ENCODE data around the gene PSTK.

Gene PSTK

DNA sequence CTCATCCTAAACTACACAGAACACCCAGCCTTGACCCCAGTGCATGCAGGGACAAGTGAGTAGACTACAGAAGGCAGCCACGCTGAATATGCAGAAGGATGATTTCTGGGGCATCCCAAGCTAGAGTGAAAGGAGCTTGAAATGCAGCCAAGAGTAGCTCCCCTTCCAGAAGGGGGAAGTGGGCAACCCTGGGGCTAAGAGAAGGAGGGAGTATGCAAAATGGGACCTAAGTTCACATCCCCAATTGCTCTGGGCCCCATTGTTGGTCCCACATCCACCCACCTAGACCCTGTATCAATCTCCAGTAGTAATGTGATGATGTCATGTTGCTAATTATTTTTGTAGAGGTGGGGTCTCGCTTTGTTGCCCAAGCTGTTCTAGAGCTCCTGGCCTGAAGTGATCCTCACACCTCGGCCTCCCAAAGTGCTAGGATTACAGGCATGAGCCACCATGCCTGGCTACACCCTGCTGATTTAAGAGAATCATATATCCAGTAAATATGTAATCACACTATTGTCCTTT, 5.6 kb upstream of the PSTK start:
- TF ChIP-seq, protein P1, sequence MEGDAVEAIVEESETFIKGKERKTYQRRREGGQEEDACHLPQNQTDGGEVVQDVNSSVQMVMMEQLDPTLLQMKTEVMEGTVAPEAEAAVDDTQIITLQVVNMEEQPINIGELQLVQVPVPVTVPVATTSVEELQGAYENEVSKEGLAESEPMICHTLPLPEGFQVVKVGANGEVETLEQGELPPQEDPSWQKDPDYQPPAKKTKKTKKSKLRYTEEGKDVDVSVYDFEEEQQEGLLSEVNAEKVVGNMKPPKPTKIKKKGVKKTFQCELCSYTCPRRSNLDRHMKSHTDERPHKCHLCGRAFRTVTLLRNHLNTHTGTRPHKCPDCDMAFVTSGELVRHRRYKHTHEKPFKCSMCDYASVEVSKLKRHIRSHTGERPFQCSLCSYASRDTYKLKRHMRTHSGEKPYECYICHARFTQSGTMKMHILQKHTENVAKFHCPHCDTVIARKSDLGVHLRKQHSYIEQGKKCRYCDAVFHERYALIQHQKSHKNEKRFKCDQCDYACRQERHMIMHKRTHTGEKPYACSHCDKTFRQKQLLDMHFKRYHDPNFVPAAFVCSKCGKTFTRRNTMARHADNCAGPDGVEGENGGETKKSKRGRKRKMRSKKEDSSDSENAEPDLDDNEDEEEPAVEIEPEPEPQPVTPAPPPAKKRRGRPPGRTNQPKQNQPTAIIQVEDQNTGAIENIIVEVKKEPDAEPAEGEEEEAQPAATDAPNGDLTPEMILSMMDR (IDR thresholded peaks at IDR 0.05; ENCODE audit: low read depth, low read length), result no peak
- no peak overlapping the region for H3K4me3 ChIP-seq (ENCODE audit: low read depth, low read length)

DNA sequence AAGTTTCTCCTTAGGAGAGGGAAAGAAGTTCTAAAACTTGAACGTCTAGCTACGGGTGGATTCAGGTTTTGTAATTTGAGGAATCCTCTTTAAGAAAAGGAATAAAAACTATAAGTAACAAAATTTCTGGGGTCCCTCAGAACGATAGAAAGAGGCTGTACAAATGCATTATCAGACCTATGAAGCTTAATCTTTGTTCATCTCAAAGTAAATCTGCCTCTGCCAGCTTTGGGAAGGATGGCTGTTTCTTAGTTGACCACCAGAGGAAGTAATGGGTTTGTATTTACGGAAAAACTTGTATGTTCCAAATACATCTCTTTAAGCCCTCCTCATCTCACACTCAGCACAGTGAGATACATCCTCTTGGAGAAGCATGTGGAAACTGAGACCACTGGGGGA, 864 bp downstream of the PSTK start:
- TF ChIP-seq, protein P1 (IDR thresholded peaks at IDR 0.05; ENCODE audit: low read depth, low read length), result no peak
- H3K4me3 ChIP-seq (ENCODE audit: low read depth, low read length), result peak overlapping the region; percentile 73

DNA sequence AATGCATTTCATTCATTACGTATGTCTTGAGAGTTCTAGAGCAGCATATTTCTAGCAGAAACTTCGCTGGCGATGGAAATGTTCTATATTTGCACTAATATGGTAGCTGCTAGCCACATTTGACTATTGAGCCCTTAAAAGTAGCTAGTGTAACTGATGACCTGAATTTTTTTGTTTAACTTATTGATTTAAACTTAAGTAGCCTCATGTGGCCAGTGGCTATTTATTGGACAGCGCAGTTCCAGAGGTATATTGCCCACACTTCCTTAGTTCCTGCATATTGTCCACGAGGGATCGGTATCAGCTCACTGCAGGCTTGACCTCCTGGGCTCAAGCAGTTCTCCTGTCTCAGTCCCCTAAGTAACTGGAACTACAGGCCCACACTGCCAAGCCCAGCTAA, 3.7 kb downstream of the PSTK start:
- TF ChIP-seq, protein P1 (IDR thresholded peaks at IDR 0.05; ENCODE audit: low read depth, low read length), result no peak
- H3K4me3 ChIP-seq (ENCODE audit: low read depth, low read length), result no peak overlapping the region

DNA sequence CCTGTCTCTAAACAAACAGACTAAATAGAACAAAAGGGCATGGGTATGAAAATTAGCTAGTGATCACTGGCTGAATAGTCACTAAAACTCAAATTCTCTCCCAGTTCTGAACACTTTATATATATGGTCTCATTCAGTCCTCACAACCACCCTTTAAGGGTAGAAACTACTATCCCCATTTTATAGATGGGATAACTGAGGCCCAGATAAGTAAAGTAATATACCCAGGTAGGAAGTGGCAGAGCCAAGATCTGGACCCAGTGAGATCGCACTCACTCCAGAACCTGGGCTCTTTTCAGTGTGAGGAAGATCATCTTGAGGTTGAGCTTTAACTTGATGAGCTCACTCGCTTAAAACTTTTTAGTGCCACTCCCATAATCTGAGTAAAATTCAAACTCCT, 4.5 kb downstream of the PSTK start:
- TF ChIP-seq, protein P1 (IDR thresholded peaks at IDR 0.05; ENCODE audit: low read depth, low read length), result no peak
- H3K4me3 ChIP-seq (ENCODE audit: low read depth, low read length), result no peak overlapping the region

DNA sequence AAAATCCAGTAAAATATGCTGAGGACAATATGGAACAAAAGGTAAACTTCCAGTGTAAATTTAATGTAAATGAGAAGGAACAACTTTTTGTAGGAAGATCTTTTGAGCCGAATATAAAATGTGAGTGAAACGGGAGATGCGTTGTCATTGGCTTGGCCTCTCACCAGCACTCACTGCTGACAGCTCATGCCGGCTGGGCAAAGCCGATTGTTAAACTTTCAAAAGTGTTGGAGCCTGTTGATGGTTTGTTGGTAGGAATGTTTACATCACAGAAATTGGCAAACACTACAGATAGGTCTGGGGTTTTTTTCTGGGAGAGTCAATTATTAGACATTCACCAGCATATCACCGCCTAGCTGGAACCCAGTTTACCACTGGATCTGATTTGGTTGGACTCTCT, 6.1 kb downstream of the PSTK start:
- TF ChIP-seq, protein P1 (IDR thresholded peaks at IDR 0.05; ENCODE audit: low read depth, low read length), result no peak
- H3K4me3 ChIP-seq (ENCODE audit: low read depth, low read length), result no peak overlapping the region

DNA sequence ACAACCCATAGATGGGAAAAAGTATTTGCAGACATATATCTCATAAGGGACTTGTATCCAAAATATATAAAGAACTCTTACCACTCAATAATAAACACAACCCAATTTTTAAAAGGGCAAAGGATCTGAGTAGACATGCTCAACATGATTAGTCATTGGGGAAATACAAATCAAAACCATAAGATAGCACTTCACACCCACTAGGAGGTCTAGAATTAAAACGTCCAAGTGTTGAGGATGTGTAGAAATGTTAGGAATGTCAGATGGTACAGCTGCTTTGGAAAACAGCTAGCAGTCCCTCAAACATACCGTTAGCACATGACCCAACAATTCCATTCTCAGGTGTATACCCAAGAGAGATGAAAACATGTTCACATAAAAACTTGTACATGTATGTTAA, 8.3 kb downstream of the PSTK start:
- TF ChIP-seq, protein P1 (IDR thresholded peaks at IDR 0.05; ENCODE audit: low read depth, low read length), result no peak
- no peak overlapping the region for H3K4me3 ChIP-seq (ENCODE audit: low read depth, low read length)

DNA sequence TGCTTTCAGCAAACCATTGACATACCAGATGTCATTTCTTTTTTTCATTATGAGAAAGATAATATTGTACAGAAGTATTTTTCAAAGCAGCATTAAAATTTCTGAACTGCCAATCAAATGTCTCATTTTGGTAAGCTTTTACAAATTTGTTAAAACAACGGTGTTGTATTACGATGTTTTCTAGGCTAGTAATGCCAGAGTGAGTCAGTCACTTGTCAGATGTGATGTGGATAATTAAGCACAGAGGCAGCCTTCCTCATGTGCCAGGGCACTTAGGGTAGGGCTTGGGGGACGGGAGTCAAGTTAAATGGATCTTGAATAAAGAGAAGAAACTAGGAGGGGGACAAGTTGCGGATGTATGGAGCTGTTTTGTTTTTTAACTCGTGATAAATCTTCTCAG, 10.1 kb downstream of the PSTK start:
- no peak overlapping the region for H3K4me3 ChIP-seq (ENCODE audit: low read depth, low read length)
- TF ChIP-seq, protein P1 (IDR thresholded peaks at IDR 0.05; ENCODE audit: low read depth, low read length), result no peak

All from WI38 (cell line).